ENCODE data around the gene TMOD4. TPM values are rescaled to one million over a fixed set of nuclear protein-coding genes. Genes with fewer than 3 reads are reported as not detected.

The TMOD4 gene
- total and polyA plus RNA-seq, 9 of the 15 experiments (the other 6 are each of a cell fraction or from before 2014, with no cell fraction given) = 0.18 to 1.8 (median 1.1) TPM; not detected in 1

DNA sequence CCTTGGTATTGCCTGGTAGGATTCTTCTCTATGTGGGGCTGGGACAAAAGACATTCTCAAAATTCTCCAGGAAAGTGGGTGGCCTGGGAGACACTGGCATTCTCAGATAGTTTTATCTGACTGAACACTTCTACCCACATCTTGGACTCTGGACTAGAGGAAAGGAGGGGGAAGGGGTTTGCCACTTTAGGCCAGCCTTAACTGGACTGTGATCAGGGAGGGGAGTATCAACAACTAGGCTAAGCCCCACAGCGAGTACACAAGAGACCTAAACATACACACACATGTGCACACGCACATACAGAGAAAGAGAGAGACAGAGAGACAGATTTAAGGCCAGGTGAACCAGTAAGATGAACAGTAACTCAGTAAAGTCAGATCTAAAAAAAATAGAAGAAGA, 28.1 kb downstream of the TMOD4 start:
- Histone ChIP-seq H3K36me3 (ENCODE audit: control insufficient read depth, insufficient read depth, low read length) (no peaks in the 10 kb centered on the region), H2AFZ (ENCODE audit: low read depth, low read length) (peak overlapping the region; percentile 82), H3K79me2 (ENCODE audit: control insufficient read depth, insufficient read depth, low read length) (no peaks in the 10 kb centered on the region), H3K27ac (ENCODE audit: extremely low read depth, low read depth, low read length) (no peak overlapping the region), H3K4me1 (replicated peaks in 1 of 2; ENCODE audit: control insufficient read depth in 2 of 2, insufficient read depth in 2 of 2, low read length in 2 of 2) (peaks cover 19 to 38% of the 10 kb centered on the region in 2 experiments; a peak in 4 of 5 replicates), H3K4me2 (ENCODE audit: insufficient read depth, low read length) (peak overlapping the region; percentile 82; the same call in 1 of the 2 replicates), H3K9ac (ENCODE audit: insufficient read depth in 1 of 2, low read depth in 2 of 2, low read length in 2 of 2) (peak overlapping the region; percentile 39 to 40; a peak in 3 of 4 replicates), H3K27me3 (ENCODE audit: control insufficient read depth in 2 of 2, insufficient read depth in 2 of 2, low read length in 2 of 2) (no peaks in the 10 kb centered on the region), H3K4me3 (no peak overlapping the region), H4K20me1 (replicated peaks; ENCODE audit: control insufficient read depth, insufficient read depth, low read length) (no peaks in the 10 kb centered on the region; the same call in 1 of the 2 replicates), H3K9me1 (ENCODE audit: control insufficient read depth, insufficient read depth, low read length) (no peaks in the 10 kb centered on the region), H3K9me3 (replicated peaks; ENCODE audit: control insufficient read depth, insufficient read depth, low read depth, low read length) (no peaks in the 10 kb centered on the region)
- ChIA-PET POLR2A (interaction anchor here (0.6 to 1.0 kb wide), 2 partner anchors 89 to 134 kb away, joined by 3 to 4 read pairs; no protein-coding TSS in a partner anchor), CTCF (ENCODE audit: low intra/inter-chr PET ratio) (no interaction called here)
- ATAC-seq (no peak), FAIRE-seq (peak; percentile 63), DNase-seq (ENCODE audit: extremely low read depth in 1 of 4, low spot score in 3 of 4) (no peak)
- BruUV-seq (replicated peaks) = no TSS peak
- intact Hi-C loops (cut with micrococcal nuclease) (no loop called here), in situ Hi-C loops (cut with MboI) (no loop called here)
- WGBS (ENCODE audit: insufficient coverage, low coverage, missing lambda C conversion rate) = 17% methylated on average over 2 of the region's 2 CpGs
- TF ChIP-seq CBFA2T3 (IDR thresholded peaks at IDR 0.05) = 0 out of 2 replicates have a peak, but pooled peaks have one; percentile 24
- TF ChIP-seq PURB (CRISPR knock-in tag; IDR thresholded peaks at IDR 0.05; ENCODE audit: low read depth) = no peak

DNA sequence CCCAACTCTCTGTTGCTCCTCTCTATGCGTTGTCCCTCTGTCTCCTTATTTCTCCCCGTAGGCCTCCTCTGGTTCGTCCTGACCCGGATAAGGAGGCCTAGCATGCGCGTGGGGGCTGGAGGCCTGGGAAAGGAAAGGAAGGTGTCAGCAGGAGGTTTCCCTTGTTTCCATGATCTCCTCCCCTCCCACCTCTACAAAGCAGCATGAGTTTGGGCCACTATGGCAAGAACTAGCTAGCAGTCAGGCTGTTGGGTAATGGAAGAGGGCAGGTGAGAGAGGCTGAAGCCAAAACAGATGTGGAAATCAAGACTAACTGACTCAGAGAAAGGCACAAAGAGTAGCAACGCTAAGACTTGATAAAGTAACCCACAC, 28.7 kb downstream of the TMOD4 start:
- H3K9ac ChIP-seq (ENCODE audit: insufficient read depth in 1 of 2, low read depth in 2 of 2, low read length in 2 of 2) = peak overlapping the region; percentile 40 to 87
- TF ChIP-seq PRMT5 (CRISPR knock-in tag; IDR thresholded peaks at IDR 0.05) (no peak), RBBP5 (IDR thresholded peaks at IDR 0.05; ENCODE audit: borderline replicate concordance, insufficient read depth, low read length, poor library complexity, severe bottlenecking) (no peak), NR2F6 (CRISPR knock-in tag; IDR thresholded peaks at IDR 0.05) (no peak), HMG20A (CRISPR knock-in tag; conservative IDR thresholded peaks at IDR 0.05) (no peak), EHMT2 (IDR thresholded peaks at IDR 0.05) (no peak), GABPB2 (CRISPR knock-in tag; conservative IDR thresholded peaks at IDR 0.05) (no peak)
- TF ChIP-seq, protein P1, sequence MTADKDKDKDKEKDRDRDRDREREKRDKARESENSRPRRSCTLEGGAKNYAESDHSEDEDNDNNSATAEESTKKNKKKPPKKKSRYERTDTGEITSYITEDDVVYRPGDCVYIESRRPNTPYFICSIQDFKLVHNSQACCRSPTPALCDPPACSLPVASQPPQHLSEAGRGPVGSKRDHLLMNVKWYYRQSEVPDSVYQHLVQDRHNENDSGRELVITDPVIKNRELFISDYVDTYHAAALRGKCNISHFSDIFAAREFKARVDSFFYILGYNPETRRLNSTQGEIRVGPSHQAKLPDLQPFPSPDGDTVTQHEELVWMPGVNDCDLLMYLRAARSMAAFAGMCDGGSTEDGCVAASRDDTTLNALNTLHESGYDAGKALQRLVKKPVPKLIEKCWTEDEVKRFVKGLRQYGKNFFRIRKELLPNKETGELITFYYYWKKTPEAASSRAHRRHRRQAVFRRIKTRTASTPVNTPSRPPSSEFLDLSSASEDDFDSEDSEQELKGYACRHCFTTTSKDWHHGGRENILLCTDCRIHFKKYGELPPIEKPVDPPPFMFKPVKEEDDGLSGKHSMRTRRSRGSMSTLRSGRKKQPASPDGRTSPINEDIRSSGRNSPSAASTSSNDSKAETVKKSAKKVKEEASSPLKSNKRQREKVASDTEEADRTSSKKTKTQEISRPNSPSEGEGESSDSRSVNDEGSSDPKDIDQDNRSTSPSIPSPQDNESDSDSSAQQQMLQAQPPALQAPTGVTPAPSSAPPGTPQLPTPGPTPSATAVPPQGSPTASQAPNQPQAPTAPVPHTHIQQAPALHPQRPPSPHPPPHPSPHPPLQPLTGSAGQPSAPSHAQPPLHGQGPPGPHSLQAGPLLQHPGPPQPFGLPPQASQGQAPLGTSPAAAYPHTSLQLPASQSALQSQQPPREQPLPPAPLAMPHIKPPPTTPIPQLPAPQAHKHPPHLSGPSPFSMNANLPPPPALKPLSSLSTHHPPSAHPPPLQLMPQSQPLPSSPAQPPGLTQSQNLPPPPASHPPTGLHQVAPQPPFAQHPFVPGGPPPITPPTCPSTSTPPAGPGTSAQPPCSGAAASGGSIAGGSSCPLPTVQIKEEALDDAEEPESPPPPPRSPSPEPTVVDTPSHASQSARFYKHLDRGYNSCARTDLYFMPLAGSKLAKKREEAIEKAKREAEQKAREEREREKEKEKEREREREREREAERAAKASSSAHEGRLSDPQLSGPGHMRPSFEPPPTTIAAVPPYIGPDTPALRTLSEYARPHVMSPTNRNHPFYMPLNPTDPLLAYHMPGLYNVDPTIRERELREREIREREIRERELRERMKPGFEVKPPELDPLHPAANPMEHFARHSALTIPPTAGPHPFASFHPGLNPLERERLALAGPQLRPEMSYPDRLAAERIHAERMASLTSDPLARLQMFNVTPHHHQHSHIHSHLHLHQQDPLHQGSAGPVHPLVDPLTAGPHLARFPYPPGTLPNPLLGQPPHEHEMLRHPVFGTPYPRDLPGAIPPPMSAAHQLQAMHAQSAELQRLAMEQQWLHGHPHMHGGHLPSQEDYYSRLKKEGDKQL (CRISPR knock-in tag; IDR thresholded peaks at IDR 0.05; ENCODE audit: borderline replicate concordance) = no peak

More for the DNA sequence above, 28.7 kb downstream of the TMOD4 start:
- H4K20me1 ChIP-seq (replicated peaks; ENCODE audit: control insufficient read depth, insufficient read depth, low read length) = no peaks in the 10 kb centered on the region; the same call in 1 of the 2 replicates
- no peaks in the 10 kb centered on the region for H3K9me3 ChIP-seq (replicated peaks; ENCODE audit: control insufficient read depth, insufficient read depth, low read depth, low read length)
- peaks cover 20 to 43% of the 10 kb centered on the region in 2 experiments; a peak in 4 of 5 replicates for H3K4me1 ChIP-seq (replicated peaks in 1 of 2; ENCODE audit: control insufficient read depth in 2 of 2, insufficient read depth in 2 of 2, low read length in 2 of 2)
- peak overlapping the region; percentile 59 for H3K4me3 ChIP-seq
- peak overlapping the region; percentile 39; the same call in 1 of the 3 replicates for H3K27ac ChIP-seq (ENCODE audit: extremely low read depth, low read depth, low read length)
- peak; percentile 55 for FAIRE-seq
- no peaks in the 10 kb centered on the region for H3K9me1 ChIP-seq (ENCODE audit: control insufficient read depth, insufficient read depth, low read length)
- no peaks in the 10 kb centered on the region for H3K27me3 ChIP-seq (ENCODE audit: control insufficient read depth in 2 of 2, insufficient read depth in 2 of 2, low read length in 2 of 2)
- WGBS (ENCODE audit: insufficient coverage, low coverage, missing lambda C conversion rate) = 11% methylated on average over 7 of the region's 7 CpGs
- in situ Hi-C loops (cut with MboI) (no loop called here), intact Hi-C loops (cut with micrococcal nuclease) (no loop called here)
- peak in 1 of 4 experiments; percentile 43 for DNase-seq (ENCODE audit: extremely low read depth in 1 of 4, low spot score in 3 of 4)
- ChIA-PET POLR2A (interaction anchor here (1.0 kb wide), 1 partner anchor 135 kb away, joined by 4 read pairs; no protein-coding TSS in a partner anchor), CTCF (ENCODE audit: low intra/inter-chr PET ratio) (no interaction called here)
- no peaks in the 10 kb centered on the region for H3K79me2 ChIP-seq (ENCODE audit: control insufficient read depth, insufficient read depth, low read length)
- no TSS peak for BruUV-seq (replicated peaks)
- peak overlapping the region; percentile 82 for H3K4me2 ChIP-seq (ENCODE audit: insufficient read depth, low read length)
- ATAC-seq = no peak; the same call in 1 of the 3 replicates
- H2AFZ ChIP-seq (ENCODE audit: low read depth, low read length) = peak overlapping the region; percentile 82
- no peaks in the 10 kb centered on the region for H3K36me3 ChIP-seq (ENCODE audit: control insufficient read depth, insufficient read depth, low read length)
